ENCODE data around the gene NFKBIZ.

DNA sequence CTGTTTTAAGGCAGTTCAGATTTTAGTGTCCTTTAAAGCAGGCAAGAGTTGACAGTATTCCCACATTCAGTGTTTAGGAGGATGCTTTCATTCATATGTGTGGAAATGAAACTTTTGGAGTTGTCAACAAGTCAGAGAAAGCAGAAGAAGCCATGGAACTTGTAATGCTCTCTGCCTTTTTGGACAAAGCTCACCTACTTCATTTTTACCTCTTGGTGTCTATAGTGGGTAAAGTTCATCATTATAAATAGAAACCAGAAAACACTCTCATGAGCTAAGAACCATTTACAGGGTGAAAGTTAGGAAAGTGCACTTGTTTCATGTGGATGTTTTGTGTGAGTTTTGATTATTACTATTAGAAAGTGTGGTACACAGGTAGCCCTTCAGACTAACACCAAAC lies 9.2 kb upstream of the NFKBIZ start:
- TF ChIP-seq ZNF274 (IDR thresholded peaks at IDR 0.05; ENCODE audit: low read depth, low read length) = no peak
- no peak for TF ChIP-seq YY1 (IDR thresholded peaks at IDR 0.05; ENCODE audit: insufficient read depth, insufficient read length)
- TF ChIP-seq SUZ12 (IDR thresholded peaks at IDR 0.05; ENCODE audit: extremely low read depth, insufficient read depth, insufficient read length) = no peak

All from NT2/D1 (cell line).